ENCODE data around the gene ERP27. TPM values are rescaled to one million over a fixed set of nuclear protein-coding genes. Genes with fewer than 3 reads are reported as not detected.

ERP27 gene
- total RNA-seq, 1 experiment from 2014 or later: not detected

DNA sequence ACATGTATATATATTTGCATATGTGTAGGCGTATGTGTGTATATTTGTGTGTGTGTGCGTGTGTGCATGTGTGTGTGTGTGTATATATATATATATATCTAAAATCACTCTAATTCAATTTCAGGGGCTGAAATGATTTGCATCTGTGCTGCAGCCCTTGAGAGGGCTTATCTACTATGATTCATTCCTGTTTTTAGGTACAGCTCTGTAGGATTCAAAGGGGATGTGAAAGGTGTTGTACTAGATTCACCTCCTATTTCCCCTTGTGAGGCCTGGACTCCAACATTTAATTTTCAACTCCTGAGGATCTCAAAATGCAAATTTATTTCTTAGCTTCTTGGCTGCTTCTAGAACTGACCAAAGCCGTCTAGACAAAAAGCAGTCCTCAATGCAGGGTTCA is 11.1 kb downstream of the ERP27 start:
- no peaks in the 10 kb centered on the region for H3K36me3 Mint-ChIP-seq
- H3K4me1 Mint-ChIP-seq: peaks cover 19% of the 10 kb centered on the region
- H3K27me3 Mint-ChIP-seq (ENCODE audit: low read depth): no peaks in the 10 kb centered on the region
- TF ChIP-seq, protein P1, sequence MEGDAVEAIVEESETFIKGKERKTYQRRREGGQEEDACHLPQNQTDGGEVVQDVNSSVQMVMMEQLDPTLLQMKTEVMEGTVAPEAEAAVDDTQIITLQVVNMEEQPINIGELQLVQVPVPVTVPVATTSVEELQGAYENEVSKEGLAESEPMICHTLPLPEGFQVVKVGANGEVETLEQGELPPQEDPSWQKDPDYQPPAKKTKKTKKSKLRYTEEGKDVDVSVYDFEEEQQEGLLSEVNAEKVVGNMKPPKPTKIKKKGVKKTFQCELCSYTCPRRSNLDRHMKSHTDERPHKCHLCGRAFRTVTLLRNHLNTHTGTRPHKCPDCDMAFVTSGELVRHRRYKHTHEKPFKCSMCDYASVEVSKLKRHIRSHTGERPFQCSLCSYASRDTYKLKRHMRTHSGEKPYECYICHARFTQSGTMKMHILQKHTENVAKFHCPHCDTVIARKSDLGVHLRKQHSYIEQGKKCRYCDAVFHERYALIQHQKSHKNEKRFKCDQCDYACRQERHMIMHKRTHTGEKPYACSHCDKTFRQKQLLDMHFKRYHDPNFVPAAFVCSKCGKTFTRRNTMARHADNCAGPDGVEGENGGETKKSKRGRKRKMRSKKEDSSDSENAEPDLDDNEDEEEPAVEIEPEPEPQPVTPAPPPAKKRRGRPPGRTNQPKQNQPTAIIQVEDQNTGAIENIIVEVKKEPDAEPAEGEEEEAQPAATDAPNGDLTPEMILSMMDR (IDR thresholded peaks at IDR 0.05): no peak
- TF ChIP-seq CREM (CRISPR knock-in tag; IDR thresholded peaks at IDR 0.05): no peak
- TF ChIP-seq PRDM15 (CRISPR knock-in tag; IDR thresholded peaks at IDR 0.05): no peak
- no peak for TF ChIP-seq GABPB1 (CRISPR knock-in tag; IDR thresholded peaks at IDR 0.05)
- no peak for TF ChIP-seq SMAD3 (CRISPR knock-in tag; IDR thresholded peaks at IDR 0.05; ENCODE audit: borderline replicate concordance)
- TF ChIP-seq JUN (CRISPR knock-in tag; IDR thresholded peaks at IDR 0.05): no peak
- TF ChIP-seq ZNF416 (CRISPR knock-in tag; IDR thresholded peaks at IDR 0.05): no peak
- no peak for TF ChIP-seq ZNF532 (CRISPR knock-in tag; IDR thresholded peaks at IDR 0.05; ENCODE audit: borderline replicate concordance)
- no peak for TF ChIP-seq SMAD4 (CRISPR knock-in tag; IDR thresholded peaks at IDR 0.05)
- TF ChIP-seq OVOL2 (CRISPR knock-in tag; IDR thresholded peaks at IDR 0.05; ENCODE audit: borderline replicate concordance): no peak
- TF ChIP-seq, protein P2, sequence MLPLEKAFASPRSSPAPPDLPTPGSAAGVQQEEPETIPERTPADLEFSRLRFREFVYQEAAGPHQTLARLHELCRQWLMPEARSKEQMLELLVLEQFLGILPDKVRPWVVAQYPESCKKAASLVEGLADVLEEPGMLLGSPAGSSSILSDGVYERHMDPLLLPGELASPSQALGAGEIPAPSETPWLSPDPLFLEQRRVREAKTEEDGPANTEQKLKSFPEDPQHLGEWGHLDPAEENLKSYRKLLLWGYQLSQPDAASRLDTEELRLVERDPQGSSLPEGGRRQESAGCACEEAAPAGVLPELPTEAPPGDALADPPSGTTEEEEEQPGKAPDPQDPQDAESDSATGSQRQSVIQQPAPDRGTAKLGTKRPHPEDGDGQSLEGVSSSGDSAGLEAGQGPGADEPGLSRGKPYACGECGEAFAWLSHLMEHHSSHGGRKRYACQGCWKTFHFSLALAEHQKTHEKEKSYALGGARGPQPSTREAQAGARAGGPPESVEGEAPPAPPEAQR (CRISPR knock-in tag; IDR thresholded peaks at IDR 0.05): no peak
- TF ChIP-seq CBFB (CRISPR knock-in tag; IDR thresholded peaks at IDR 0.05; ENCODE audit: low read depth): no peak
- TF ChIP-seq PRRX2 (CRISPR knock-in tag; IDR thresholded peaks at IDR 0.05): no peak
- no peak for TF ChIP-seq NR2C2 (CRISPR knock-in tag; IDR thresholded peaks at IDR 0.05)
- ATAC-seq (no peak), DNase-seq (ENCODE audit: low spot score) (no peak)
- POLR2A ChIA-PET: interaction anchor here (0.7 kb wide), 1 partner anchor 327 kb away, joined by 3 read pairs; no protein-coding TSS in a partner anchor
- no peak overlapping the region for H3K4me3 Mint-ChIP-seq
- no peaks in the 10 kb centered on the region for H3K9me3 Mint-ChIP-seq
- H3K27ac Mint-ChIP-seq: no peak overlapping the region
- CTCF ChIA-PET: interaction anchor here (2.2 kb wide), 1 partner anchor 9 kb away, joined by 10 read pairs; no protein-coding TSS in a partner anchor

DNA sequence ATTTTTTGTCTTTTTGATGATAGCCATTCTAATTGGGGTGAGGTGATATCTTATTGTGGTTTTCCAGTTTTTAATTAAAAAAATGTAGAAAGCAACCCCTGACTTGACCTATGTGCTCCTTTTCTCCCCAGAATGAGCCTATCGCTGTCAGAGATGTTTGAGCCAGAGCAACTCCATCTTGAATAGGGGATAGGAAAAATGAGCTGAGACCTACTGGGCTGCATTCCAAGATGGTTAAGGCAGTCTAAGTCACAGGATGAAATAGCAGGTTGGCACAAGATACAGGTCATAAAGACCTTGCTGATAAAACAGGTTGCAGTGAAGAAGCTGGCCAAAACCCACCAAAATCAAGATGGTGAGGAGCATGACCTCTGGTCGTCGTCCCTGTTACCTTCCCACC is 13.8 kb downstream of the ERP27 start:
- TF ChIP-seq, protein P2 (CRISPR knock-in tag; IDR thresholded peaks at IDR 0.05): no peak
- TF ChIP-seq ZNF396 (CRISPR knock-in tag; IDR thresholded peaks at IDR 0.05; ENCODE audit: borderline replicate concordance) (no peak), JUN (CRISPR knock-in tag; IDR thresholded peaks at IDR 0.05) (no peak)
- Mint-ChIP-seq H3K4me1 (peaks cover 17% of the 10 kb centered on the region), H3K36me3 (no peaks in the 10 kb centered on the region), H3K27me3 (ENCODE audit: low read depth) (no peaks in the 10 kb centered on the region), H3K4me3 (no peak overlapping the region), H3K9me3 (no peaks in the 10 kb centered on the region), H3K27ac (no peak overlapping the region)
- ATAC-seq (no peak), DNase-seq (ENCODE audit: low spot score) (no peak)
- ChIA-PET CTCF (no interaction called here), POLR2A (no interaction called here)

All from WTC11 (cell line).